ENCODE results near the gene RPL36A.

Gene RPL36A
- 15.6 to 18.0 reads per million in 2 donors for total RNA-seq

- DNase-seq: peak; percentile 50 to 89 (median 72)
Measured at GRCh38 chrX:101390664-101391525, at the start of gene RPL36A. Gene RPL36A, plus strand, starts transcription at chrX:101391011. Its CDS starts 33 bp downstream, at chrX:101391044.

DNA sequence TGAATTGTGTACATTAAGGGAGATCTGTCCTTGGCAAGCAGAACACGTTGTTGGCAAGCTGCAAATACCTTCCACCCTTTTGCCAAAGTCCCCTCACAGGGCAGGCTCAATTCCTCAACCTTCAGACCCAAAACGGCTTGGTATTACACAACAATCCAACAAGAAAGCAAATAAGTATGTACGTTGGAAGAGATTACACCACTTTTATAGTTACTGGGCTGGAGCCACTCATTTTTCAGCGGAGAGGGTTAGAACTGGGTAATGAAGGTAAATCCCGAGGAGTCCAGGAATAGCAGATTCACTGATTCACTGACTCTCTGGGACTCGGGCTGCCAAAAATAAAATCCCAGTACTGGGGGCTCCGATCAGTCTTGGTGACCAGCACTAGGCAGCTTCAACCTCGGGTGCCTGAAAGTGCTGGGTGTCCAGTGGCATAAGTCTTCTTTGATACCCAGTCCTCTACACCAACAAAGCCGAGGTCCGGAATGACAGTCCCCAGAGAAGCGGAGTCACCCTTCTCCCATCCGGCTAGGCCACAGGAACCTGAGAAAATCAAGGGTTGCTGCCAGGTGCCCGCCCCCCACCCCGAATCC lies 42.9 kb upstream of the RPL36A start:
- no peak for DNase-seq

DNA sequence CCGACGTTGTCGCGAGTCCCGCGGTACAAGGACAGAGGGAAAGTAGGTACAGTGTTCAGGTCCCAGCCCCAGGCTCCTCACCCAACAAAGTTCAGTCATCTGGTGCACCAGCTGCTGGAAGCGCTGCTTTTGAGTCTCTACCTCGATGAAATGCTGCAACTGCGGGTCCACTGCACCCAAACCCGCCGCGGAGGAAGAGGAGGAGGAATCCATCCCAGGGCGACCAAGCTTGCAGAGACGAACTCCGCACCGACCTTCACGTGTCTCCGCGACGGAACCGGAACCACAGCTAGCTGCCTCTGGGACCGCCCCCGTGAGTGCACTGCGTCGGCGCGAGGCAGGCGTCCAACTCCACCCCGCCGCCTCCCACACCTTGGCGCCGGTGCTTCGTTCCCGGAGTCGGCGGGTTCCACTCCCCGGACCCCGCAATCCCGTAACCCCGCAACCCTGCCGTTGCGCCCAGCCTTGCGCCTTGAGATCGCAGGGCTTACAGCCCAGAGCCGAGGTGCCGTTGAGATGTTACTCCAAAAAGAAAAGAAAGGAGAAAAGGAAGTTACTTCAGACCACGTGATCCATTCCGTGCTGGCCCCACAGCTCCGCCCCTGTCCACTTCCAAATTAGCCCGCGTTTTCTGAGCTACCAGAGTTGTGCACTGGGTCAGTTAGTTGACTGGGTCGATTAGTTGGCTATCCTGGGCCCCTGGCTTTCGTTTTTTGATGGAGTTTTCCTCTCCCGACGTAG lies 42.2 kb upstream of the RPL36A start, which contains the start of gene TIMM8A:
Gene TIMM8A, minus strand, starts transcription at position 291 of the 741 bp plus-strand sequence. Its CDS starts 78 bp downstream, at position 213.
- peak; percentile 50 to 83 (median 64) for DNase-seq

- DNase-seq: no peak
Measured at GRCh38 chrX:101349193-101349562, 41.6 kb upstream of the RPL36A start.

GRCh38 chrX:101357166-101357795 lies 33.5 kb upstream of the RPL36A start:
- DNase-seq: no peak

- DNase-seq: no peak
Measured at GRCh38 chrX:101359966-101360365, 30.8 kb upstream of the RPL36A start.

GRCh38 chrX:101360390-101360789 lies 30.4 kb upstream of the RPL36A start:
- DNase-seq: no peak

- DNase-seq: no peak
Measured at GRCh38 chrX:101362116-101362515, 28.7 kb upstream of the RPL36A start.

- DNase-seq: no peak
Measured at GRCh38 chrX:101362757-101363156, 28.1 kb upstream of the RPL36A start.

DNA sequence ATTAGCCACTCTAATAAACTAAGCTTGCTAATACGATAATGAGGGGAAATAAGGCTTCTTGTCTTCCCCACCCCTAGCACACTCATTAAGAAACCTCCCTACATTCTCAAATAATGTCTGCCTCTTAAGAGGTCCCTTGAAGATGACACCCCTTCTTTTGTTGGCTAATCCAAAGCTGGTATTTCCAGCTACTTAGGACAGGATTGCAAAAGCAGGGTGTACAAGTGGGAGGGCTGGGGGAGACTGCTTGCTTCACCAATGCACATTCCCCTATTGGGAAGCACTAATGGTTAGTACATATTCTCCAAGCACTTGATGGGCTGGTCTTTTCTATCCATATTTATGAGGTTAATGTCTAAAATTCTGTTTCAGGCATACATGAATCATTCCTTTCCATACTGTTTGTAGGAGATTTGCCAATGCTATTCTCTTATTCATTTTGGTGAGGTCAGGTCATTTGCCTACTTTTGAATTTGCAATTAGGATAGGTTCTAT lies 25.5 kb upstream of the RPL36A start:
- DNase-seq: no peak

DNA sequence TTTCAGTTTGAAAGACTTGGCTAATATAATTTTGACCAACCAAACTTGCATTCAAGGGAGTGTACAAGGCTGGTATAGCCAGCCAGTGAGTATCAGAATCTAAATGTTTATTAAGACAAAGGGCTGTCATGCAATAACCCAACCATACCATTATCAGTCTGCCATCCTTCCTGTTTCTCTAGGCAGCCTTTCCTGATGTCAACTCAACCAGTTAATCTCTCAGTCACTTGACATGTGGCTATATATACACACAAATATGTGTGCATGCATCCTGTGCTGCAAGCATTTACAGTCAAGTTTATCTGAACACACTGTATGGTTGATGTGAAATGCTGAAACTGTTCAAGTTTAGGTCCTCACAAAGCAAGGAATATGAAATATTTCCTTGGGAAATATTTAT lies 22.0 kb upstream of the RPL36A start:
- DNase-seq: no peak

- no peak for DNase-seq
Measured at GRCh38 chrX:101369687-101370086, 21.1 kb upstream of the RPL36A start.

- DNase-seq: no peak
Measured at GRCh38 chrX:101370888-101371504, 19.8 kb upstream of the RPL36A start.

GRCh38 chrX:101377547-101377946 lies 13.3 kb upstream of the RPL36A start:
- DNase-seq: no peak

GRCh38 chrX:101383679-101384205 lies 7.1 kb upstream of the RPL36A start:
- DNase-seq: no peak

DNA sequence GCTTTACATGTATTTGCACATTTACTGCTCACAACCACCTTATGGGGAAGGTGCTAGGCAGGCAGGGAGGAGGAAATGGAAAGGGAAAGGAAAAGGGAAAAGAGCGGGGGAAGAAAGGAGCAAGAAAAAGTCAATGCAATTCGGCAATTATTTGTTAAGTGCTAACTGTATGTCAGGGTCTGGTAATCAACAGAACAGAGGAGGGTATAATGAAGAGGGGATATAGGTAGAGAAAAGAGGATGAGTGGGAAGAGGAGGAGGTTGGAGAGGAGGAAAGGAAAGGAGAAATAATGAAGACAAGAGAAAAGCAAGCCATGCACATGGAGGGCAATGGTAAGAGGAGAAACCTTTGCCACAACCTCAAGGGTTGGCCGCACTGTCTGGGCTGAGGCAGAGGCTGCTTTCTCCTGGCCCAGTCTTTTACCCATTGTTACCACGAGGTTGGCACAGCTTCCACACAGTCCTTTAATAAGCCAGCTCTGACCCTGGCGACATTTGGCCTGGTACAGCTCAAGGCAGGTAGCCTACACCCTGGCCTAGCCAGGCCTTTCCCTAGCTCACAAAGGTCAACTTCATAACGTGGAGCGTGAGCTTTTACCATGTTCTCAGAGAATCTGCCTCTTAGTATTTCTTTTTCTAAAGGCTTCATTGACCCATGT lies 5.7 kb upstream of the RPL36A start:
- DNase-seq: no peak

DNA sequence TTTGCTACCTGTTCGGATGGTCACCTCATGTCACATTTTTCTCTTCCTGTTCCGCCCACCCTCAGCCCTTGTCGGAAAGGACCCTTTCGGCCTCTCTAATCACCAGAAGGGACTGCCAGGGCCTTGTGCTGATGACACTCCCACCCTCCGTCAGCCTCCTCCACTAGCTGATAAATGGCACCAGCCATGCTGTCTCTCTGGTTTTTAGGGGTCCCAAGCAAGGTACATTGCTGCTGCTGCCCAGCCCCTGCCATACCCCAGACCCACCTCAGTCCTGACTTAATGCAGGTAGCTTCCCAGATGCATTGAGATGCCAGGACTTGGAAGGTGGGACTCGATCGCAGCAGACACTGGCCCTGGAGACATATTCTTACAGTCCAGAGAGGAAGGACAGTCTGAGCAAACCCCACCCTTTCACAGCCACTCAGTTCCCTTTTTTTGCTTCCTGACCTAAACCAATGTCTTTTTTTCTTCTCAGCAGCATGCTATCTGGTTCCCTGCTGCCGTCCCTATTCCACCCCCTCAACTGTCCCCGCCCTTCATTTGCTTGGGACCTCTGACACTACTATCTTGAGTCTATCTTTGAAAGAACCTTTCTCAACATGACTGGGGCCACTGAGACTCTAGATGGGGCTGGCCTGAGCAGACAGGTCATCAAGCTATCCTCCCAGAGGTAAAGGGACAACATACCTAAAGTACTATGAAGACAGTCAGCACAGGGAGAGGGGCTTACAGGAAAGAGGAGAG lies 4.8 kb upstream of the RPL36A start, which contains the start of gene BTK:
Gene BTK, minus strand, starts transcription at position 397 of the 747 bp plus-strand sequence. CDS start 10,907 bp downstream, outside the sequence.
- no peak for DNase-seq

GRCh38 chrX:101386542-101386885 lies 4.3 kb upstream of the RPL36A start:
- DNase-seq: no peak

DNA sequence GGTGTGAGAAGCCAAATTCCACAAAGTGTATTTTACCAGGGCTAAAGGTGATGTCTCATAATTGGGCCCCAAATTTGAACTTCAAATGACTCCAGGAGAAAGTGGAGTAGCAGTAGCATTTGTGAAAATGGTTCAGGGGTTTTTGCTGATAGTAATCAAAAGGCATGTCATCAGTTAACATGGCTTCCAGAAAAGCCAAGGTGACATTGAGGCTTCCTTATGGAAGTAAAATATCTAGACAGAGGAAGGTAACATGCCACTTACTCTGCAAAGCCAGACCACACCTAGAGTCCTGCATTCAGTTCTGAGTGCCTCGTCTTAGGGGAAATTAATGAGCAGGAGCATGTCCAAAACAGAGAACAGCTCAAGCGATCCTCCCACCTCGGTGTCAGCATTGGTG lies 2.2 kb upstream of the RPL36A start:
- no peak for DNase-seq

DNA sequence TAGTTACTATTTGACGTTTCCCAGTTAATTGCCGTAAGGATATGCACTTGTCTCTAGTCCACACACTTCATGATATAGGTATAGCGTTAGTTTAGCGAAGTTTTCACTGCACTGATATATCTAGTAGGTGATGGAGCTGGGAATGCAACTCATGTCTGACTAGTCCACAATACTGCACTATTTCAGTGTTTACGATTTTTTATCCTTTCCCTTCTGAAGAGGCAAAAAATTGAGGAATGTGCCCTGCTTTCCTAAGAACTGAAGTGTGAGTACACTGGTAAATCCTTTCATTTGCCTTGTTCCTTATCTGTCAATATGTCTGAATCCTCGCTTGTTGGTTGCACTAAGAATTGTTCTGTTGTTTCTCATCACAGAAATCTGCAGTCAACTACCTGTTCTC lies 1.0 kb downstream of the RPL36A start:
- DNase-seq: no peak

Measured in T-helper 2 cell (primary cell).